GM19452 (cell line): Measurements from ENCODE around the gene ZDHHC16.

Experiments used
- ATAC-seq: cut with Tn5 transposase; IDR thresholded peaks from one replicate; pipeline ENCODE4 v1.9.1; 2021; ENCODE audit not compliant: unreplicated experiment

The ZDHHC16 gene

GRCh38 chr10:97506199-97506991 is 60.4 kb downstream of the ZDHHC16 start:
- no peak for ATAC-seq
